Dedifferentiated amniotic fluid mesenchymal stem cell (primary cell): Measurements from ENCODE around the gene TOR1AIP2.

ENCODE experiments used
- DNase-seq: peaks from one replicate; pipeline ENCODE4 v3.0.0-alpha.2; 2016; ENCODE audit errors: extremely low spot score

The TOR1AIP2 gene

DNA sequence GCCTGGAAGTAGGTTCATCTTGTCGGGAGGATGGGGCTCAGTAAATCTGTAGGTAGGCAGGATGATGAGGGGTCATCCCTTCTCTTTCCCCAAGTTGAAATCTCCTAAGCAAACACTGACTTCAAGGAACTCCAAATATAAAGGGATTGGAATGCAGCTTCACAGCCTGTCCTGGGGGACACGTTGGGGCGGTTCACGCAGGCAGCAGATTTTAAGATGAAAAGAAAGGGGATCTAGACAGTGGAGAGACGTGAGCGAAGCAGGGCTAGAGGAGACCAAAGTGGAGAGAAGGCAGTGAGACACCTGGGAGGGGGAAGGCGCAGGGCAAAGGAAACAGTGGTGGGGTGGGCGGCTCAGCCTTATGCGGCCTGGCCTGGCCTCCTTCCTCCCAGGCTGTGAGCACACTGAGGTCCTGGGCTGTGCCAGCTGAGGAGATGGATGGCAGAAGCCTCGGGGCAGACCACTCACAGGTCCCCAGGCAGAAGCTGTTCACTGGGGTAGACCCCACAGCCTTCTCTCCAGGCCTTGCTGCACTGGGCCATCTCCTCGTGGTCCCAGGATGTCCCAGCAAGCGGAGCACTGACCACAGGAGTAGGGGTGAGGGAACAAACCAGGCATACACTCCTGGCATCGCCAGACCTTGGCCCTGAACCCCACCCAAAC lies 51.7 kb downstream of the TOR1AIP2 start:
- DNase-seq, result no peak

DNA sequence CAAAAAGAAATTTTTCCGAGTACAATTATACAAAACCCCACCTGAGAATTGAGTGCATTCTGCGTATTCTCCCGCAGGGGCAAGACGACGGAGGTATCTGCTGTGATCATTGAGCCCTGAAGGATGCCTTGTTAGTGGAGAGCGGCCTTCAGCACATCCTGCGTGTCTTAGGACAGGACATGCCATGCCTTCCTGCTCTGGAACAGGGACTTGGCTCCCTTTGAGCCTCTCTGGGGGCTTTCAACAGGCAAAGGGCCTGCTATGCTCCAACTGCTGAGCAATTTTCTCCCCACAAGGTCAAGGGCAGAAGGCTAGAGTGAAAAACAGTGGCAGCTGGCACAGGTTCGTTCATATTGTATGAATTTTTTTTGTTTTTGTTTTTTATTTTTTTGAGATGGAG lies 52.4 kb downstream of the TOR1AIP2 start:
- no peak for DNase-seq

DNA sequence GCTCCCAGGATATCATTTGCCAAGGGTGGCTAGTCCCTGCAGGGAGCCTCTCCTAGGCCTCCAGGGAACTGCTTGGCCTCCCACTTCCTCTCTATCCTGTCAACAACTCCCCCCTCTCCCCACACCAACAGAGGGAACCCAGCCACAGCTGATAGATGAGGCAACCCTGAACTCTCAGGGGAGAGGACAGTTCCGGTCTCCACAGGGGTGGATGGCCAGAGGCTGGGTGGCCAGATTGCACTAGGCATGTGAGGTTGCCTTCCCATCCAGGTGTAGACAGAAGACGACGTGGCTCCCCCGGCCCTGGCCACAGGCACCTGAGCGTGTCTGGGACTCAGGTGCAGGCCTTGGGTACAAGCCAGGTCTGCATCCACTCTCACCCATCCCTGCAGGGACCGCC lies 53.3 kb downstream of the TOR1AIP2 start:
- no peak for DNase-seq

DNA sequence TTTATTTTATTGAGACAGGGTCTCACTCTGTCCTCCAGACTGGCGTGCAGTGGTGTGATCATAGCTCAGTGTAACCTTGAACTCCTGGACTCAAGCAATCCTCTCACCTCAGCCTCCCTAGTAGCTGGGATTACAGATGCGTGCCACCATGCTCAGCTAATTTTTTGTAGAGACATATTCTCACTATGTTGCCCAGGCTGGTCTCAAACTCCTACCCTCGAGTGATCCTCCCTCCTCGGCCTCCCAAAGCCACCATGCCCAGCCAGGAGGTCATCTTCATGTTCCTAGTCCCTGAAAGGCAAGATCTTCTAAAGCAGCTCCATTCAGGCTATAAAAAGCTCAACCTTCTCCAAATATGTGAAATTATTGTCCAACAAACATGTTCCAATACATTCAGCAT lies 53.9 kb downstream of the TOR1AIP2 start:
- no peak for DNase-seq

DNA sequence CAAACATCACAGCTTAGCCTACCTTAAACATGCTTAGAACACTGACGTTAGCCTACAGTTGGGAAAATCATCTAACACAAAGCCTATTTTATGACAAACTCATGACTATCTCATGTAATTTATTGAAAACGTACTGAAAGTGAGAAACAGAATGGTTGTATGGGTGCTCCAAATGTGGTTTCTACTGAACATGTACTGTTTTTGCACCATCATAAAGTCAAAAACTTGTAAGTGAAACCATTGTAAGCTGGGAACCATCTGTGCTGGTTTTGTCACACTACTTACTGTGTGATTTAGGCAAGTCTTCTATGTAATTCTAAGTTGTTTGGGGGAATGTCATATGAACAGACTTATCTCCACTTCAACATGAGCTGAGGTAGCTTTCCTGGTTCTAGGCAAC lies 55.5 kb downstream of the TOR1AIP2 start:
- DNase-seq, result no peak

DNA sequence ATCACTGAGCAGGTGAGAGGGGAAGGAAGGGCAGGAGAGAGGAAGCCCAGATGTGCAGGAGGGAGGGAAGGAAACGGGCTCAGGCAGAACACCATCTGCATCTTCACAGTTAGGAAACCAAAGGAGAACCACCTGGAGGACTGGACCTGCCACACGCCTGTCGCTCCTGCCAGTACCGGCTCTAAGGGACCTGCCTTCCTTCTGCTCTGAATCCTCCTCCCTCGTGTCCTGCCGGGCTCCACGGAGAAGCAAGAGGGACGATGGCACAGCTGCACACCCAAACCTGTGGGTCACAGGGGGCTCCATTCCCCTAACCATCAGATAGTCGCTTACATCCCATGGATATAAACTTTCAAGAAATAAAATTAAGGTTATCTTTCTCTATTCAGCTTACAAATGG lies 56.1 kb downstream of the TOR1AIP2 start:
- DNase-seq, result no peak

DNA sequence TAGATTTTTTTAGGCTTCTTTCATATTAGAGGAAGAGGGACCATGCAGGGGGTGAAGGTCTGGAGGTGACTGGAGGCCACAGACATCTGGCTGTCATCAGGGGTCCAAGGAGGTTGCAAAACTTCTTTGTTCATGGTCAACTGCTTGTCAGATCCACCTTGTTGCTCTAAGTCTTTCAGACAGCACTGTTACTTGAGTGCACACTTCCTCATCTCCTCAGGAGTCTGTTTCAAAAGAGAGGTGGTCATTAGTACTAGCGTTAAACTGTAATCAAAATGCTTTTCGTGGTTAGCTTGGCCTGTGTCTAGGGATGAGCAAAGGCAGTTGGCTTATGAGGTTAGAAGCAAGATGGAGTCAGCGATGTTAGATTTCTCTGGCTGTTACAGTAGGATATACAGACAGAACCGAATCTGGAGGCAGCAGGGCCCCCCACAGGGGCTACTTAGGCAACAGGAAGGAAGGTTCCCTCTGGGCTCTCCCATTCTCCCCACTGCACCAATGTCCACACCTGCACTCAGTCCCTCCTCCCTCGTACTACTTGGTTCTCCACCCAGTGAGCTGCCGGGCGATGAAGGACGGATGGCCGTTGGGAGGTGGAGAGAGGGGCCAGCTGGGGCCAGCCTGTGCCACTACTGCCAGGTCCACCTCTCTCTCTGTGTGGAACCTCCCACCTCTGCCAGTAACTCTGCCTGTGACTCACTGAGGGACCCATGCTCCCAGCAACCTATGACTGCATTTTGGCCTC lies 57.2 kb downstream of the TOR1AIP2 start:
- no peak for DNase-seq

DNA sequence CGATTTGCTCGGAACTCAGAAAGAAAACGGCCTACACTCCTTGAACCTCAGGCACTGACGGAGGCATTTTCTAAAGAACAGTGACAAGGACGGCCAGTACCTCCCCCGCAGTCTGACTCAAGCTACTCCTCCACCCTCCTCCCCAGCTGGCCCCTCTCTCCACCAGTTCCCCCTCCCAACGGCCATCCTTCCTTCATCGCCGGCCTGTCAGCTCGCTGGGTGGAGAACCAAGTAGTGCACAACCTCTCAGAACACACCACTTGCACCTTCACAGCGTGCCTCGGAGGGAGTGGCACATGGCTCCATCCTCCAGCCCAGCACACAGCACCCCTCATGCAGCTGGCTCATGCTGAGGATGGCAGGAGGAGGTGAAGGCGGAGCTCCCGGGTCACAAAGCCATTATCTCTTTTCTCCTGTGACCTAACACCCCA lies 58.8 kb downstream of the TOR1AIP2 start:
- DNase-seq, result no peak

DNA sequence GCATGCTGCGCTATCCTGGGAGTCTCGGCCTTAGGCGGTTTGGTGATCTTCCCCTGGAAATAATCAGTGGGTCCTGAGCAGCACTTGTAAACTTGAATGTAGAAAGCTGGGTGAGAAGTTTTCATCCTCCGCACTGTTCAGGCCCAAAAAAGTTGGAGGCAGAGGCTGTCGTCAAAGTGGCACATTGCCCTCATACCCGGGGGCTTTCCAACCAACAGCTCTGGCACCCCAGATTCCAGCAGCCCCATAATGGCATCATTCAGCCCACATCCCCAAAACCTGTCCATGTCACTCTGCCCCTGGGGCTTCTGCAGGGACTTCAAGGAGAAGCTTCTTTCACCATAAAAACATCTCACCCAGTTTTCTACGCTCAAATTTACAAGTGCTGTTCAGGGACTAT lies 59.3 kb downstream of the TOR1AIP2 start:
- no peak for DNase-seq

DNA sequence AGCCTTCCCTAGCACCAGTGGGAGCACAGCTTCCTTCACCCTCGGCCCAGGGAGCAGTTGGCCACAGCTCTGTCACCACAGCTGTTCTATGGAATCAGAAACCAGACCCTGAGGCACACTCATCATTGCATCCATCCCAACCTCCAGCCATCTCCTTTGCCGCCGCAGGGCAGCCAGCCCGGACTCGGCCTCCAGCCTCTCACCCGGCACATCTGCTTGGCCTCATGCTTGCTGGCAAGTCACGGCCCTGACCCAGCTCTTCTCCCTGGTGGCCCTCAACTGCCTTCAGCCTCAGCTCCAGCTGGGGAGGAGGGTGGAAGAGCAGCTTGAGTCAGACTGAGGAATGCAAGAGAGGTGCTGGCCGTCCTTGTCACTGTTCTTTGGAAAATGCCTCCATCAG lies 59.8 kb downstream of the TOR1AIP2 start:
- peak; percentile 18 for DNase-seq

DNA sequence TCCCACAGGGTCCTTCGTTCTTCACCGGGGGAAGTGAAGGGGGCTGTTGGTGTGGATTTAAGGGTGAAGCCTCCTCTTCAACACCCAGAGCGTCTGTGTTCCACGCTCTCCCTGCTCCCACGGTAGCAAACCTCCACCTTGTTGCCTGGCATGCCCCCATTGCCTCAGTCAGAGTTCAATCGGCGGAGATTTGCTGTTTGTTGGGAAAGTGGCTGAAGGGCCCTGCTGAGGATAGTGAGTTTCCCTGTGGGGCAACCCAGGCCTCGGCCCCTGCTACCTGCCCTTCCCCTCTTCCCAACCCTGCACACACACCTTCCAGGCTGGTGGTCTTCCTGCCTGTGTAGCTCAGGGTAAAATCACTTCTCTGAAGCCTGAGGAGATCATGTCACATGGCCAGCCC lies 60.5 kb downstream of the TOR1AIP2 start:
- no peak for DNase-seq

DNA sequence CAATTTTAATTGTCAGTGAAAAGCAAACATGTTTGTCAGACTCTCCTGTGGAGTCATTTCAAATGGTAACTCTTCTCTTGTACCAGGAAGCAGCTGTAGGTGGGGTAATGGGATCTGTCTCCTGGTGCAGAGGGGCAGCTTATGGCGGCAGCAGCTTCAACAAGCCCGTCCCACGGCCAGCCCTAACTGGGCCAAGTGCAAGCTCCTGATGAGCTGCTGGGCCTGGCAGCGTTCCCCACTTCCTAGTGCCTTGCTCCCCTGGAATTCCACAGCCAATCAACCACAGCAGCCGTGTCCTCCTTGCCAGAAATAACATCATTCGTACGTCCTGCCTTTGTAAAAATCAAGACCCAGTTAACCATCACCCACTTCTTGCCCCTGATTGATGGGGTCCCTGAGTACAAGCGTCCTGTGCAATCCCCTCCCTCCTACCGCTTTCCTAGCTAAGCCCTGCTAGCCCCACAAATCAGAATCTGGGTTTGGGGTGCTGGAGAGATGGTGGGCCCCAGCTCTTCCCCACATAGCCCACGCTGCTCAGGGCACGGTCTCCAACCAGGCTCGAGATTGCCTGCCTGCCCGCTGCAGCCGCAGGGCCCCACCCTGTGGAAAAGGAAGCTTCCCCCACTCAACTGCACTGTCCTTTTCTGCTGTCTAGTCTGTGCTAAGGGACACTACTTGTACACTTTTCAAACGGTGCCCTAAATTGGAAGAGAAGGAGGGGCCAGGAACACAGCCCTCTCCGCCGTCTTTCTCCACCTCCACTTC lies 61.2 kb downstream of the TOR1AIP2 start:
- DNase-seq, result no peak

DNA sequence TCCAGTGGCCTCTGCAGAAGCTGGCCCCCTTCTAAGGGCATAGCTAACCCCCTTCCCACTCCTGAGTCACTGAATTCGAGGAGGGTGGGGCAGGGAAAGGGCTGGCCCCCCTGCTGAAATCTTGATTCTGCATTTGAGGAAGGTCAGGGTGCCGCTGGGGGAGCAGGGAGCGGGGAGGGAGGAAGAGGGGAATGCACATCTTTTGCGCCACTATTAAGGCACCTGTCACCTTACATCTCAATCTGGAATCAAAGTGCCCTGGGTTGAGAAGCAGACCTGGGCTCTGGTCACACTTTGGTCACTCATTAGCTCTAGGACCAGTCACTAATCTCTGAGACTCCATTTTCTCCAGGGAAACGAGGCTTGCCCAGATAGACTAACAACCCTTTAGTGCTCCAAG lies 62.0 kb downstream of the TOR1AIP2 start:
- no peak for DNase-seq

DNA sequence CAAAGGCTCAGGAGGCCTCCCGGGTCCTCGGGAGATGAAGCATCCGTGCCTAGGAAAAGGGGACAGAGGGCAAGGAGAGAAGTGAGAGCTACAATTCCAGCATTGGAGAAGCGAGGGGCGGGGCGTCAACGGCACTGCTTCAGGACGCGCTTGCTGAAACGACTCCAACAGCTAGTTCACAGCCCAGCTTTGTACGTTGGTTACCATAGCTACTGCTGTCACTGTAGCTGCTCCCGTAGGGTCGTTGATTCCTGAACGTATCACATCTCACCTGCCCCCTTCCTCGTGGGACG lies 63.1 kb downstream of the TOR1AIP2 start:
- DNase-seq, result no peak

DNA sequence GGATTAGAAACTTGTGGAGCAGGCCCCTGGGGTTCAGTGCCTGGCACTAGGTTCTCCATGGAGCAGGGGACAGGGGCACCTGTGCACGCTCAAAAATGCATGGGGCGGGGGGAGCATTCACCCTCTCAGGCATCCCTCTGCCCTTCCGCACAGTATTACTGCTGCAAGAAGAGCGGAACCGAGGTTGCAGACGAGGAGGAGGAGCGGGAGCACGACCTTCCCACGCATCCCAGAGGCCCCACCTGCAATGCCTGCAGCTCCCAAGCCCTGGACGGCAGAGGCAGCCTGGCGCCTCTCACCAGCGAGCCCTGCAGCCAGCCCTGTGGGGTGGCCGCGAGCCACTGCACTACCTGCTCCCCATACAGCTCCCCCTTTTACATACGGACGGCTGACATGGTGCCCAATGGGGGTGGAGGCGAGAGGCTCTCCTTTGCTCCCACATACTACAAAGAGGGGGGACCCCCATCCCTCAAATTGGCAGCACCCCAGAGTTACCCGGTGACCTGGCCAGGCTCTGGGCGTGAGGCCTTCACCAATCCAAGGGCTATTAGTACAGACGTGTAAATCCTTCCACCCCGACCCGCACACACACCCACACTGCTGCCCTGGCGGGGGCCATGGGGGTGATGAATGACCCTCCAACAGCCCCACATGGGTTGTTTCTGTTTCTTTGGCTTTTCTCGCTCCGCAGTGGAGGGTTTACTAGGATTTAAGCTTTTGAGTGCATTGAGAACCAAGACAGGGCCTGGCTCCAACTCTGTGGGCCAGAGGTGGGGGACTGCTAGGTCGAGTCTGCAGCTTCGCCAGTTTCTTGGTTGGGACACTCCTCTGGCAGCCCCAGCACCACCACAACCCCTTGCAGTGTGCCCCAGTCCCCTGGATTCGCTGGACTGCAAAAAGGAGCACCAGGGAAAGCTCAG lies 63.7 kb downstream of the TOR1AIP2 start:
- no peak for DNase-seq

DNA sequence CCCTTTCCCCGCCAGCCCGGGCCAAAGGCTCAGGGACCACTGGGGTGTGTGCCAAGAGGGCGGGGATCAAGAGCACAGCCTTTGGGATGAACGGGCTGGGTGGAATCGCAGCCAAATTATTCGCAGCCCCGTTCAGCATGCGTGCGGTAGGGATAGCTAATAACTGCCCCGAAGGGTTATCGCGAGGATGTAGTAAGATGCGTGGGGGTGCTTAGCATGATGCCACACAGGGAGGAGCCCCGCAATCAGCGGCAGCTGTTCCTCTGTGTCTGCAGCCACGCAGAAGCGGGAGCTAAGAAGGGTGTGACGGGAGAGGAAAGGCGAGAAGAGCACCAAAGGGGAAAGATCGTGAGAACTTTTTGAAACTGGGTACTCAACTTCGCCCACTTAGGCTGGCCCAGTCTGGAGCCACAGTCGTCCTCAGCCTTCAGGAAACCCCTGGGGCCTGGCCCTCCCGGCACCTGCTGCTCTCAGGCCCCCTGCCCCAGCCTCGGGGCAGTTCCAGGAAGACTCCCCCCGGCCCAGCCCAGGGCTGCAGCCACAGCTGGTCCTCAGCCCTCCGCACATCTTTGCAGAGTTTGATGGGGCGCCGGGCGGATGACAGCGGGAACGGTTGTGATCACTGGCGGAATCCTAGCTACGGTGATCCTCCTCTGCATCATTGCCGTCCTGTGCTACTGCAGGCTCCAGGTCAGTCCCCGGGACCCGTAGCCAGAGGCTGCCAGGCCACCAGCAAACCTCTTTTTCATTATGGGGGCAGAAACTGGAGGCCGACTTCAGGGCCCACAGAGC lies 64.9 kb downstream of the TOR1AIP2 start:
- no peak for DNase-seq

DNA sequence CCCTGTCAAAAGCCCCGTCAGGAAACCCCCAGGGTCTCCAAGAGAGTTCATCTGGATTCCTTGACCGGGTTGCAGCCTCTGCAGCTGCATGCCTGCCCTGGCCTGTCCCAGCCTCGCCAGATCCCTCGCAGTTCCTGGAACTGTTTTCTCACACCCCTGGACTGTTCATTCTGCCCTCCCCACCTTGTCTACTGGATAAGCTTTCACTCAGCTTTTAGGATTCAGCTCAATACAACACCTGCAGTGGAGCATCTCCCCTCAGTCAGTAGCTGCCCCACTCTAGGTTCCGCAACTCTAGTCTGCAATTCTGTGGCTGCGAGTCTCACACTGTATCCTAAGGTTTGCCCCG lies 67.3 kb downstream of the TOR1AIP2 start:
- no peak for DNase-seq

DNA sequence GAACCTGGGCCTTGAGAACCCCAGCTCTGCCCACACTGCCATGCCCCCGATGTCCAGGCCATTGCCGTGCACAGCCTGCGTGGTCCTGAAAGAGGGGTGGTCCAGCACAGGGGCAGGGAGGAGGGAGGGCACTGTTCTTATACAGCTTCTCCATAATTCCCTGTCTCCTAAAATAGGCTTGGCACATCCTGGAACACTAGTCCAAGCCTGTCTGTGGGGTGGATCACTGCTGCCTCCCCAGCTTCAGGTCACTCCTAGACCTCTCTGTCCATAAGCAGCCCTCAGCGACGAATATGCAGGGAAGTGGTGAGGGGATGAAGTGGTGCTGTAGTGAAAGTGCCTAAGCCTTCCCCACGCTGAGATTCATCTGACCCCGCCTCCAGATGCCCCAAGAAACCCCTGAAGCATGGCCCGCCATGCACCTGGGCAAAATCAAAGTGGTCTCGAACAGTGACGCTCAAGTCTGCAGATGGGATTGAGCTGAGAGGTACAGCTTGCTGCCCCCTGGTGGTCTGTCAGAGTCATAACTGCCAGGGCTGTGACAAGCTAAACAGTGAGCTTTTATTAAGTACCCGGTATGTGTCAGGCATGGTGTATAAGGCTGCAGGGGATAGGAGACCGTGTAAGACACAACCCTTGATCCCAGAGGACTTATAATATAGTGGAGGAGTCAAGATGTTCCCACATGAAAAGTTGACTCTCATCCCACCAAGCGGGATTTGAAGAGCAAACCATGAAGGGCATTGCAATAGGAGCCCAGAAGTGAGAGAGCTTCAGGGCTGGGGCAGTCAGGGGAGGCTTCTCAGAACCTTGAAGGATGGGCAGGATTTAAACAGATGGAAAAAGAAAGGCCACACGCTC lies 67.9 kb downstream of the TOR1AIP2 start:
- DNase-seq, result peak; percentile 66

DNA sequence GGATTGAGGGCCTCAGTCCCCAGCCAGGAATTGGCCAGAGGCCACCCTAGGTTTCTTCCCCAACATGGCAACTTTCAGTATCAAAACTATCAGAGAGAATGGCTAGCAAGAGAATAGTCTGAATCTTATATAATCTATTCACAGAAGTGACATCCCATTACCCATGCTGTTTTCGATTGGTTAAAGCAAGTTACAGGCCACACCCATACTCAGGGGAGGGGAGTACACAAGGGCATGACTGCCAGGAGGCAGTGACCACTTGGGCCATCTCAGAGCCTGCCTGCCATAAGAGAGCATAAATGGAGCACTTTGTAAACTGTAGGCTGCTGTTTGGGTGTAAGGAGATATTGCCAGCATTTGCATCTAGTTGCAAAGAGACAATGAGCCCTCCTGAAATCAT lies 69.1 kb downstream of the TOR1AIP2 start:
- no peak for DNase-seq
